ENCODE data around the gene MAGEB4.

The MAGEB4 gene

DNA sequence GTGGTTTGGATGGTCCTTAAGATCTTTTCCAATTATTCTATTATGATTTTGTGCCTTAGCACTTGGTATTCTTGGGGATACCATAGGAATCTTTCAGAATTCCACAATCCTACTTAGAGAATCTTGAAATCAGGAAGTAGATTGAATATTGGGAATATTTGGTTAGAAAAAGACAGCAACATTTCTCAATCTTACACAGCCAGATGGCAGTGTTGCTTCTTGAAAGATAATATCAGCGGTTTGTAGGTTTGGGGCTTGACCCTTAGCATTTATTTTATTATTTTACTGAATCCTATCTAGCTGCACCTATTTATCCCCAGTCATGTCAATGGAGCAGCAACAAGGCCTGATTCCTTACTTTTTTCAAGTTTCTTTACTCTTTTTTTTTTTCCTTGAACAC is 33.7 kb downstream of the MAGEB4 start:
- Histone ChIP-seq H3K27ac (no peak overlapping the region), H4K20me1 (no peaks in the 10 kb centered on the region), H3K36me3 (no peaks in the 10 kb centered on the region), H3K4me1 (0 out of 20 replicates have a peak, but pooled peaks cover 0 to 3% (median 0%) of the 10 kb centered on the region in 10 experiments), H3K4me2 (no peak overlapping the region), H3K4me3 (no peak overlapping the region), H3K9me3 (replicated peaks in 1 of 11) (peaks cover 0 to 8% (median 0%) of the 10 kb centered on the region in 11 experiments; a peak in 5 of 22 replicates), H3K27me3 (no peaks in the 10 kb centered on the region), H3K9ac (no peak overlapping the region)
- no peak for TF ChIP-seq Cebpa-rat (IDR thresholded peaks at IDR 0.05)

DNA sequence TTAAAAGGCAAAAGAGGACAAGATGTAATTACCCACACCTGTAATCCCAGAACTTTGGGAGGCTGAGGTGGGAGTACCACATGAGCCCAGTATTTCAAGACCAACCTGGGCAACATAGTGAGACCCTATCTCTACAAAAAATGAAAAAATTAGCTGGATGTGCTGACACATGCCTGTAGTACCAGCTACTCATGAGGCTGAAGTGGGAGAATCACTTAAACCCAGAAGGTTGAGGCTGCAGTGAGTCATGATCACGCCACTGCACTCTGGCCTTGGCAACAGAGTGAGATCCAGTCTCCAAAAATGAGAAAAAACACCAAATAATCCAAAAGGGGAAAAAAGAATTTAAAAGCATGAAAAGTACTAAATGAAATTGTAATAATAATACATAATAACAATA is 36.6 kb downstream of the MAGEB4 start:
- Histone ChIP-seq H3K9me3 (replicated peaks in 1 of 11) (peaks cover 0 to under 1% (median 0%) of the 10 kb centered on the region in 11 experiments; a peak in 1 of 22 replicates), H3K27ac (no peak overlapping the region), H3K27me3 (no peaks in the 10 kb centered on the region), H3K4me1 (peaks cover 0 to 12% (median 1%) of the 10 kb centered on the region in 10 experiments; a peak in 8 of 20 replicates), H3K9ac (no peak overlapping the region), H3K36me3 (no peaks in the 10 kb centered on the region), H3K4me3 (no peak overlapping the region), H4K20me1 (no peaks in the 10 kb centered on the region), H3K4me2 (no peak overlapping the region; a peak in 1 of 22 replicates)
- TF ChIP-seq Cebpa-rat (IDR thresholded peaks at IDR 0.05): no peak

DNA sequence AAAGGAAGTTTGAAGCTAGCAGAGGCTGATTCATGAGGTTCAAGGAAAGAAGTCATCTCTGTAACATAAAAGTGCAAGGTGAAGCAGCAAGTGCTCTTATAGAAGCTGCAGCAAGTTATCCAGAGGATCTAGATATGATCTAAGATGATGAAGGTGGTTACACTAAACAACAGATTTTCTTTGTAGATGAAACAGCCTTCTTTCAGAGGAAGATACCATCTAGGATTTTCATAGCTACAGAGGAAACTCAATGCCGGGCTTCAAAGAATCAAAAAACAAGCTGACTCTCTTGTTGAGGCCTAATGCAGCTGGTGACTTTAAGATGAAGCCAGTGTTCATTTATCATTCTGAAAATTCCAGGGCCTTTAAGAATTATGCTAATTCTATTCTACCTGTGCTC is 38.6 kb downstream of the MAGEB4 start:
- no peak overlapping the region for H3K4me3 ChIP-seq
- no peak overlapping the region for H3K27ac ChIP-seq
- peaks cover 0 to 22% (median 7%) of the 10 kb centered on the region in 10 experiments; a peak in 10 of 20 replicates for H3K4me1 ChIP-seq
- H3K9ac ChIP-seq: no peak overlapping the region
- H3K9me3 ChIP-seq (replicated peaks in 1 of 11): no peaks in the 10 kb centered on the region
- no peaks in the 10 kb centered on the region for H4K20me1 ChIP-seq
- no peaks in the 10 kb centered on the region for H3K27me3 ChIP-seq
- H3K4me2 ChIP-seq: no peak overlapping the region
- H3K36me3 ChIP-seq: no peaks in the 10 kb centered on the region
- TF ChIP-seq Cebpa-rat (IDR thresholded peaks at IDR 0.05): no peak

GRCh38 chrX:30282527-30282926 is 40.7 kb downstream of the MAGEB4 start:
- H3K9ac ChIP-seq: no peak overlapping the region

DNA sequence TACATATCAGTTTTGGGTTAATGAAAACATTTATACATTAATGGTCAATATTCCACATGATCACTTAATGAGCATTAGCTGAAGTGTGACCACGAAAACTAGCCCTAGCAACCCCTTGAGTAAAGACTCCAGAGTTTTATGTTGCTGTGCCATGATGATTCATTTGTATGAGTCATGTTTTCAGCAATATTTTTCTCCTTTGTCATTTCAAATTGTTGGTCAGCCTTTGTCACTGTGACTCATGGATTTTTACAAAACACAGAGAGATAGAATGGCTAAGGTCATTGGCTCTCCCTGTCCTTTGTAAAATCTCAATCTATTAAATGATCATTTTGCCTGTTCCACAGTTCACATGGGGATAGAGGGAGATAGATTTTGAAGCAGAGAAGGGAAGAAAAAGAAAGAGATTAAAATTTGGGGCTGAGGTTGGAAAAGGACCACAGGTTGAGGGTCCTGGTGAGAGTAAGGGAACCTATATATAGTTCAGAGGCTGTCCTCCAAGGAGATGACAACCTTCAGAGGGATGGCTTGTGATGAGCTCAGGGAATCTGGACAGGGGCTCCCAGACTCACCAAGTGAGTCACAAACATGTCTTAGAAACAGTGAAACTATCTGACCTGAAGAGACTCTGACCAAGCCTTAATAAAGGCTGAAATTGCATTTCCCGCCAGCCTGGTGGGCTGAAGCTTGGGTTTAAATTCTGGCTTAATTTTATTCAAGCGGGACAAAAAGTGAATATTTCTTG is 41.8 kb downstream of the MAGEB4 start:
- TF ChIP-seq Cebpa-rat (IDR thresholded peaks at IDR 0.05): no peak
- peak overlapping the region in 4 of 11 experiments; percentile 26 to 47 (median 36); a peak in 5 of 22 replicates for H3K9ac ChIP-seq

More at GRCh38 chrX:30282527-30282926, 40.7 kb downstream of the MAGEB4 start:
- Histone ChIP-seq H4K20me1 (no peaks in the 10 kb centered on the region), H3K36me3 (no peaks in the 10 kb centered on the region), H3K27ac (peak overlapping the region in 2 of 11 experiments; percentile 35 to 81; a peak in 3 of 22 replicates), H3K27me3 (no peaks in the 10 kb centered on the region), H3K4me1 (peaks cover 0 to 22% (median 7%) of the 10 kb centered on the region in 10 experiments; a peak in 10 of 20 replicates), H3K9me3 (replicated peaks in 1 of 11) (no peaks in the 10 kb centered on the region), H3K4me3 (no peak overlapping the region), H3K4me2 (peak overlapping the region in 2 of 11 experiments; percentile 28 to 75; a peak in 4 of 22 replicates)
- no peak for TF ChIP-seq Cebpa-rat (IDR thresholded peaks at IDR 0.05)

More for the DNA sequence above, 41.8 kb downstream of the MAGEB4 start:
- no peak overlapping the region for H3K4me3 ChIP-seq
- H3K36me3 ChIP-seq: no peaks in the 10 kb centered on the region
- no peaks in the 10 kb centered on the region for H4K20me1 ChIP-seq
- H3K27ac ChIP-seq: peak overlapping the region in 9 of 11 experiments; percentile 31 to 82 (median 66); a peak in 14 of 22 replicates
- H3K27me3 ChIP-seq: no peaks in the 10 kb centered on the region
- peak overlapping the region in 6 of 11 experiments; percentile 8 to 75 (median 63); a peak in 11 of 22 replicates for H3K4me2 ChIP-seq
- peaks cover 0 to 22% (median 7%) of the 10 kb centered on the region in 10 experiments; a peak in 10 of 20 replicates for H3K4me1 ChIP-seq
- H3K9me3 ChIP-seq (replicated peaks in 1 of 11): no peaks in the 10 kb centered on the region

All from BLaER1 treated with 17β-estradiol and CSF1 and Interleukin-3, amounts not matched to agents 10 nM and 100 nM (cell line).